Fibroblast of lung (primary cell): Measurements from ENCODE around the gene ING3.

Source experiments
- CTCF ChIP-seq, 2 donors: IDR thresholded peaks in 1 of 2; conservative IDR thresholded peaks in 1 of 2; 1 replicate in 1 of 2; 2 replicates in 1 of 2; pipeline ENCODE4 v1.5.1; 2011 to 2012; ENCODE audit warnings: low read length in 2 of 2, control low read depth in 1 of 2, inconsistent platforms in 1 of 2, low read depth in 1 of 2, mild to moderate bottlenecking in 1 of 2
- EZH2 ChIP-seq: IDR thresholded peaks from 2 replicates; pipeline ENCODE4 v1.5.1; 2012; ENCODE audit warnings: low read length, control low read depth, mild to moderate bottlenecking; ENCODE audit errors: missing control alignments

DNA sequence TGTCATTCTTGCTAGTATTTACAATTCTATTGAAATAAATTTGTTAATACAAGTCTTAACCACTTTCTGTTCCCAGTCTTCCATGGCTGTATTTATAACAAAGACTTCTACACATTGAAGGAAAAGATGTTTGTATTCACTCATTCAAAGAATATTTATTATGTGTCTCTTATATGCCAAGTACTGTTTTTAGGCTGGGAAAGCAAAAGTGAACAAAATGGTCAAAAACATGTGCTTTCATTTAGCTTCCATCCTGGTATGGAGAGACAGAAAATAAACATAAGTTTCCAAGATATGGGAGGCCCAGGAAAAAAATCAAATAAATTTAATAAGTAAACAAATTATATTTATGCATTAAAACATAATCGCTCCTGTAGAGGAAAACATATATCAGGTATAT lies 60.8 kb downstream of the ING3 start:
- no peak for TF ChIP-seq CTCF (conservative IDR thresholded peaks at IDR 0.05 in 1 of 2, IDR thresholded peaks at IDR 0.05 in 1 of 2; ENCODE audit: low read depth in 1 of 2, low read length in 2 of 2)
- TF ChIP-seq EZH2: no peak
